EL (cell line): ENCODE results near the gene FLRT2.
A peak's percentile ranks its signal among the peaks of the same experiment; 100 is the strongest.

ENCODE experiments used
- DNase-seq: peaks from one replicate; pipeline ENCODE4 v3.0.0-alpha.2; 2016

FLRT2 gene

DNA sequence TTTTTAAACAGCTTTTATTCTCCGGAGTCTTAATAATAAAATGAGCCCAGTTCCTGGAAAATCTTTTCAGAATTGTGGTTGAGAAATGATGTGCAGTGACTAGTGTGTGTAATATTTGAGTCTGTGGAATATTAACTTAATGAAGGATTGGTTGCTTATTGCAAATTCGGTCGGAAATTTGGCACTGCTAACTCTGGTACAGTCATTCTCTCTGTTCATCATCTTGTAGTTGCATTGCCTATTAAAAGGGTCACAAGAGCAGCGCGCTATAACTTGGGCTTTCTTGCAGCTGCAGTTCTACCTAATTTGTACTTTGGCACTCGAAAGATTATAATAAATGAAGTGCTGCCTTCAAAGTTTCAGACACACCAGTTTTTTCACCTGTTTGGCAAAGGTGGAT lies 146.0 kb downstream of the FLRT2 start:
- DNase-seq, result no peak

DNA sequence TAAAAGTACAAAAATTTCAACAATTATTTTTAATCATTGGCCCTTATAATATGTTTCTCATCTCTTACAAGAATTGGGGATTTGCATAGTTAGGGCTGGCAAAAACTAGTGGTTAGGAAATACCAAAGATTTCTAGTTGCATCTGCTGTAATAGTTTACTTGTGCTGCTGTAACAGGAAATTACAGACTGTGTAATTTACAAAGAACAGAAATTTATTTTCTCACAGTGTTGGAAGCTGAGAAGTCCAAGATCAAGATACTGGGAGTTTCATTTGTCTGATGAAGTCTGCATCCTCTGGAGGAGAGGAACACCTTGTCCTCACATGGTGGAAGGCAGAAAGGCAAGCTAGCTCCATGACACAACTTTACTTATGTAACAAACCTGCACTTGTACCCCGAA lies 157.0 kb downstream of the FLRT2 start:
- DNase-seq, result no peak

DNA sequence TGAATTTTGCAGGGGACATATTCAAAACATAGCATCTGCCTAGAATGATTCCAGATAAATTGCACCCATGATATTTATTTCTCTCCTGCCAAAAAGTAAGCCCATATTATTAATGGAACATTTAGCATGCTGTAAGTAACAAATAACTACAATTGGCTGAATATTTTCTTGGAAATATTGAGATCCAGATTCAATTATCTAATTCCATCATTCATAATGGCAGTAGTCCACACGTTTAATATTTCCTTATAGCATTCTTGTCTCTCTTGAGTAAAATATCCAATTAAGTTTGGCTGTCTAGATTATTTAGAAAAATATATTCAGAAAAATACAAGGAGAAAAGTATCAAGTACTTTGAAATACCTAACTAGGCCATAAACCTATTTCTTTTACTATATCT lies 157.5 kb downstream of the FLRT2 start:
- no peak for DNase-seq

- no peak for DNase-seq
These were observed 158.1 kb downstream of the FLRT2 start for GRCh38 chr14:85688006-85688405.

GRCh38 chr14:85695300-85695699 lies 165.4 kb downstream of the FLRT2 start:
- DNase-seq, result no peak

DNA sequence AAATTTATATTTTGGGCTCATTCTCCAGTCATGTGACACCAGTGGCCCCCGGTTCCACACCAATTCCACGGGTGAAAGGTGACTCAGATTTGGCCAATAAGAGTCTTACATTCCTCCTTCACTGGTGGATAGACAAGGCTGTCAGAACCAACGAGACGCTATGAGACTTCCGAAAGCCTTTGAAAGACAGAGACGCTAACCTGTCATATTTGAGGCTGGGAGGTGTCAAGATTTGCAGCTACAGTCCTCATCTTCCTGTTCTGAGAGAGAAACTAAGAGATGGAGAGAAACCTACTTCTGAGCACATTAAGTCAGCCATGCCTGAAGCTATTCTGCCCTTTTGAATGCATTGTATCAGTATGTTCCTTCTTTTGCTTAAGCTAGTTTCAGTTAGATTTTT lies 171.2 kb downstream of the FLRT2 start:
- no peak for DNase-seq

GRCh38 chr14:85701763-85702162 lies 171.8 kb downstream of the FLRT2 start:
- no peak for DNase-seq

DNA sequence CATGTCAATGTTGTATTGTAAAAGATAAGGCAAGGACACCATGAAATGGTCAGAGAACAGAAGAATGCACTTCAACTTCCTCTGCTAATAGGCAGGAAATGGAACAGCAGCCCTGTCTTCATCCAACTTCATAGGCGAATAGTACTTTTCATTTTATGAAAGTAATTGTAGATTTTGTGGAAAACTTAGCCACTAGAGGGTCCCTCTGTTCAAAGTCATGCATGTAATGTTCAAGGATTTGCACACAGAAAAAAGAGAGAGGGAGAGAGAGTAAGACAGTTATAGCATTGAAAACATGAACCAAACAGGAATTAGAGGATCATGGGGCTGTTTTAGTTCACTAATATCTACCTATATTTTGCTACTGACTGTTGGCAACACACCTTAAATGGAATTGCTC lies 172.2 kb downstream of the FLRT2 start:
- no peak for DNase-seq

GRCh38 chr14:85702997-85703396 lies 173.1 kb downstream of the FLRT2 start:
- DNase-seq, result peak; percentile 8
